ENCODE measurements around the gene IGF2R.
"Not testable (repeated sequence)": the region's sequence is repeated elsewhere in the genome, so short reads cannot be mapped to it uniquely, and the experiment has no call there.

Gene IGF2R

DNA sequence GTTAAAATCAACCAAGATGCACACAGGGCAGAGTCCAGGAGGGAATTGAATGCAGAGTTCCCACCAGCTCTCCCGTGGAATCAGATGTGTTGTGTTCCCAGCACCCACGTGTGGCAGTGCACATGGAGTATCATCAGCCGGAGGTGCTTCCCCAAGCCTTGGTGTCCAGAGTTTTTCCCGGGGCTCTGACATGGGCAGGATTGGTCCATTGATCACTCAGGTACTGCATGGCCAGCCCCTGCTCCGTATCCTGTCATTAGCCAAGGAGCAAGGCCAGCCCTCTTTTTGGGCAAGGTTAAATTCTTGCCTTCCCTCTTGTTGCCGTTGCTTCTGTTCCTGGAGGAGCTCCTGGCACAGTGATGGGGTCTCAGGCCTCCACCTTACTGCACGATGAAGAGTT lies 124.2 kb downstream of the IGF2R start:
- DNase-seq, result no peak

GRCh38 chr6:160093946-160094345 lies 125.1 kb downstream of the IGF2R start:
- DNase-seq, result no peak

GRCh38 chr6:160095146-160095845 lies 126.4 kb downstream of the IGF2R start:
- DNase-seq, result no peak

DNA sequence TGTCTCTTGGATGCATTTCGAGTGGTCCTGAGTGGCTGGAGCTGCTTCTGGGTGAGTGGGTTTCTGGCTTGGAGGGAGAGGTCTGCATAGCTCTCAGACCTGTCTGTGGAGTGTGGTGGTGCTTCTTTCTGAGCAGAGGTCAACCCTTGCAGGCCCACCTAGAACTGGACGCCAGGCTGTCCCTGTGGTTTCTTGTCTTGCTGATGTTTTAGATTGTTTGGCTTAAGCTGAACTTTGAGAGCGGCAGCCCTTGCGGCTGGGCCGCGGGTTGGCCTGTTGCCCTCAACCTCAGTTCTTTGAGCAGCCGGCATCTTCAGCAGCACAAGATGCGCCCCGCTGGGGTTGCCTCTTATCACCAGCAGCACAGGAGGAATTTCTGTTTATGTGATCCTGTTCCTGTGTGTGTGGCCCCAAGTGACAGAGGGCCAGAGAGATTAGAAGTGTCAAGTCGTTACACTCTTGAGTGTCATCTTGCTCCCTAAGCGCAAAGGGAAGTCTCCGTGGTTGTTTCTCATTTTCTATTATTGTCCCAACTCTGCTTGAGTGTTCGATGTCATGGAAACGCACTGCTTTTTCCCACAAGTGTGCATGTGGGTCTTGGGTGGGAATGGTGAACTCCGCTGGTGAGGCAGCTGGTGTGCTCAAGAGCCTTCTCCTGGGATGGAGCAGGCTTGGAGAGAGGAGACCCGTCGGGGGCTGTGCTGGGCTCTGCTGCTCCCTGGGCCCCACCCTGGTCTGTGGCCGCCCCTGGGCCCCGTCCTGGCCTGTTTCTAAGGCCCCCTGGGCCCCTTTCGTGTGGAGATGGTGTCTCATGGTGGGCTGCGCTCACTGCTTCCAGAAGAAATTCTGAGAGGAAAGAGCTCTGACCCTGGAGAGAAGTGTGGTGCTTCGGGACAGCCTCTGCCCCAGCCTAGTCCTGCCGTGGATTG lies 132.7 kb downstream of the IGF2R start:
- DNase-seq, result no peak

DNA sequence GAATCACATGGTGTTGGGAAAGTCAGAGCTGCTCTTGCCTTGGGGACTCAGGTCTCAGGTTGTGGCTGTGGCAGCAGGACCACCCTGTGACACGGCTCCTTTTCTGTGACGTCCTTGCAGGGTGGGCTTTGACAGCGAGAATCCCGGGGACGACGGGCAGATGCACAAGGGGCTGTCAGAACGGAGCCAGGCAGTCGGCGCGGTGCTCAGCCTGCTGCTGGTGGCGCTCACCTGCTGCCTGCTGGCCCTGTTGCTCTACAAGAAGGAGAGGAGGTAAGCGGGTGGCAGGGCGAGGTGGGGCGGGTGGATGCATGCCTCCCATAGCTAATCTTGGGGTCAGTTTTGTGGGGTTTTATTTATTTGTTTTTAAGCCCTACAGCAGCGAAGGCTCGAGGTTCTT lies 133.5 kb downstream of the IGF2R start:
- DNase-seq, result no peak

DNA sequence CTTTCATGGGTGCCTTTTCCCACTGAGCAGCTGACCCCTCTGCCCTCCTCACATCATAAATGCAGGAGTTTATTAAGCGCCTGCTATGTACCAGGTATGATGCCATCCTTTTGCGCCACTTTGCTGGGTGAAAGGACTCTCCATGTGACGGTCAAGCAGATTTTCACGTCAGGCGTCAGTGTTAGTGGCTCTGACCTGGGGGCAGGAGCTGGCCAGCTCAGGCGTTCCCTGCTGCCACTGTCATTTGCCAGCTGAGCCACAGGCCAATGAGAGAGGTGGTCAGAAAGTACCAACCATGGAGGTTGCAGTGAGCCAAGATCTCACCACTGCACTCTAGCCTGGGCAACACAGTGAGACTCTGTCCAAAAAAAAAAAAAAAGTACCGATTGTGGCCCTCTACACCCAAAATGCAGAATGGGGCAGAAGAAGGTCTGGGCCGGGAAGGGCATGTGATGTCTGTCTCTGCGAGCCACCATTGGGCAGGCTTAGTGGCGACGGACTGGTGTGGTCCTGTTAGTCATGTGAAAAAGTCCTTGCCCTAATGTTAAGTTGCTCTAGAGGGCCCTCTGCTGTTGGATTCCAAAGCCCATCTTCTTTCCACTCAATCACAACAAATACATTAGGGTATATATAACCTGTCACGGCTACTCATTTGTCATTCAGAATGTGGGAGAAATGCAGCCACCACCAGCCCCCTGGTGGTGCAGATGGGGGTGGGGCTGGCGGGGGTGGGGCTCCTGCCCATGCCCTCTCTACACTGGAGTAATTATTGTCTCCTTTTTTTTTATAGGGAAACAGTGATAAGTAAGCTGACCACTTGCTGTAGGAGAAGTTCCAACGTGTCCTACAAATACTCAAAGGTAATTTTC lies 134.3 kb downstream of the IGF2R start:
- no peak for DNase-seq

DNA sequence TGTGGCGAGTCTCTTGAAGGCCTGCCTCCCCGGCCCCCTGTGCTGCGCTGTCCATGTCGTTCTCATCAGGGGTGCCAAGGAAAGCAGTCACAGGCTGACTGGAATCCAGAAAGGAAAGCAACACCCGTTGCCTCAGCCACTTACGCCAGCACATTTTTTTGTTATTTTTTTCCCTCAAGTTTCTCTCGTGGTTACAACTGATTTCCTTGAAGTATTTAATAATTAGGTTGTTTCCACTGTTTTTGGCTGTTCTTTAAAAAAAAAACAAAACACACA lies 134.9 kb downstream of the IGF2R start:
- no peak for DNase-seq

DNA sequence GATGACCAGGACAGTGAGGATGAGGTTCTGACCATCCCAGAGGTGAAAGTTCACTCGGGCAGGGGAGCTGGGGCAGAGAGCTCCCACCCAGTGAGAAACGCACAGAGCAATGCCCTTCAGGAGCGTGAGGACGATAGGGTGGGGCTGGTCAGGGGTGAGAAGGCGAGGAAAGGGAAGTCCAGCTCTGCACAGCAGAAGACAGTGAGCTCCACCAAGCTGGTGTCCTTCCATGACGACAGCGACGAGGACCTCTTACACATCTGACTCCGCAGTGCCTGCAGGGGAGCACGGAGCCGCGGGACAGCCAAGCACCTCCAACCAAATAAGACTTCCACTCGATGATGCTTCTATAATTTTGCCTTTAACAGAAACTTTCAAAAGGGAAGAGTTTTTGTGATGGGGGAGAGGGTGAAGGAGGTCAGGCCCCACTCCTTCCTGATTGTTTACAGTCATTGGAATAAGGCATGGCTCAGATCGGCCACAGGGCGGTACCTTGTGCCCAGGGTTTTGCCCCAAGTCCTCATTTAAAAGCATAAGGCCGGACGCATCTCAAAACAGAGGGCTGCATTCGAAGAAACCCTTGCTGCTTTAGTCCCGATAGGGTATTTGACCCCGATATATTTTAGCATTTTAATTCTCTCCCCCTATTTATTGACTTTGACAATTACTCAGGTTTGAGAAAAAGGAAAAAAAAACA lies 136.1 kb downstream of the IGF2R start:
- no peak for DNase-seq

DNA sequence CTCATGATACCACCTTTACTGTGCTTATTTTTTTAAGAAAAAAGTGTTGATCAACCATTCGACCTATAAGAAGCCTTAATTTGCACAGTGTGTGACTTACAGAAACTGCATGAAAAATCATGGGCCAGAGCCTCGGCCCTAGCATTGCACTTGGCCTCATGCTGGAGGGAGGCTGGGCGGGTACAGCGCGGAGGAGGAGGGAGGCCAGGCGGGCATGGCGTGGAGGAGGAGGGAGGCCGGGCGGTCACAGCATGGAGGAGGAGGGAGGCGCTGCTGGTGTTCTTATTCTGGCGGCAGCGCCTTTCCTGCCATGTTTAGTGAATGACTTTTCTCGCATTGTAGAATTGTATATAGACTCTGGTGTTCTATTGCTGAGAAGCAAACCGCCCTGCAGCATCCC lies 137.1 kb downstream of the IGF2R start:
- no peak for DNase-seq

- DNase-seq, result no peak
These were observed 137.8 kb downstream of the IGF2R start for GRCh38 chr6:160106701-160107100.

DNA sequence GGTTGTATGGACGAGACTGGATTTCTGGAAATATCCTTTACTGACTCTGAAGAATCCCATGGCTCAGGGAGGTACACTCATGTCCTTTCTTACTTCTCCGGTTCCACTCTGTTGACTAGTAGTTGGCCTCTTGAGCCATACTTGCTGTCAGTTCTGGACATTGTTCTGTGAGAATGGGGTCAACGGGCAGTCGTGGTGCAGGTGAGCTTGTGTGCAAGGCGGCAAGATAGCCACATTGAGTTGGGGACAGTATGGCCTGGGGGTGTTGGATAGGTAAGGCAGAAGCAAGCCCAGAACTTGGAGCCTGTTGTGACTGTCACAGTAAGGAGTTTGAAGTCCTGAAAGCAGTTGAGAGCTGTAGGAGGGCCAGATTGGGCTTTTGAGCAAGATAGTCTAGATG lies 139.2 kb downstream of the IGF2R start:
- DNase-seq, result no peak

DNA sequence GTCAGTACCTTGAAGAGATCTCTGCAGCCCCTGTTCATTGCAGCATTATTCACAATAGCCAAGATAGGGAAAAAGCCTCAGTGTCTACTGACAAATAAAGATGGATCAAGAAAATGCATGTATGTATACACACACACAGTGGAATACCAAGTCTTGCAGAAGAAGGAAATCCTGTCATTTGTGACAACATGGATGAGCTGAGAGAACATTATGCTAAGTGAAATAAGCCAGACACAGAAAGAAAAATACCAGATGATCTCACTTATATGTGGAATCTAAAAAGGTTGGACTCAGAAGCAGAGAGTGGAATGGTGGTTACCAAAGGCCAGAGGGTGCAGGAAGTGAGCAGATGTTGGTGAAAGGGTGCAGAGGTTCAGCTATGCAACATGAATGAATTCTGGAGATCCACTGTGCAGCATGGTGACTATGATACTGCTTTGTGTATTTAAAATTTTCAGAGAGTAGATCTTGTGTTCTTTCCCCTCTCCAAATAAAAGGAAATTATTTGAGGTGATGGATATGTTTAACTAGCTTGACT lies 141.8 kb downstream of the IGF2R start:
- no peak for DNase-seq

GRCh38 chr6:160111806-160112205 lies 142.9 kb downstream of the IGF2R start:
- DNase-seq, result no peak

DNA sequence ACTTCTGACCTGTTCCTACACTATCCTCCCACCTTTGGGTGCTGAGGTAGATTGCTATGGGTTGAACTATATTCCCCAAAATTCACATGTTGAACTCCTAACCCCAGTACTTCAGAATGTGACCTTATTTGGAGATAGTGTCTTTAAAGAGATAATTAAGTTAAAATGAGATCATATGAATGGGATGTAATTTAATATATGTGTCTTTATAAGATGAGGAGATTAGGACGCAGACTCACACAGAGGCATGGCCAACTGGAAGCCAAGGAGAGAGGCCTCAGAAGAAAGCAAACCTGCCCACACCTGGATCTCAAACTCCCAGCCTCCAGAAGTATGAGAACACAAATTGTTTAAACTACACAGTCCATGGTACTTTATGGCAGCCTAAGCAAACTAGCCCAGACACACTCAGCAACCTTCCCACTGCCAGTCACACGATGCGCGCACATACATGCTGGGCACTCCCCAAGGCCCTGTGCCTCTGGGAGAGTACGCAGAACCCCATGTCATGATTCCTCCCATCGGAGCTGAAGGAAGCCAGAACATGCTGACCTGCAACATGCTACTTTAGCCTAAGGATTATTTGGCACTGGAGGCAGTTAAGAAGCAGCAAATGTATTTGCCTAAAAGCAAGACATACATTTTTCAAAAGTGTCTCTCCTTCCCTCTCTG lies 143.9 kb downstream of the IGF2R start:
- no peak for DNase-seq

DNA sequence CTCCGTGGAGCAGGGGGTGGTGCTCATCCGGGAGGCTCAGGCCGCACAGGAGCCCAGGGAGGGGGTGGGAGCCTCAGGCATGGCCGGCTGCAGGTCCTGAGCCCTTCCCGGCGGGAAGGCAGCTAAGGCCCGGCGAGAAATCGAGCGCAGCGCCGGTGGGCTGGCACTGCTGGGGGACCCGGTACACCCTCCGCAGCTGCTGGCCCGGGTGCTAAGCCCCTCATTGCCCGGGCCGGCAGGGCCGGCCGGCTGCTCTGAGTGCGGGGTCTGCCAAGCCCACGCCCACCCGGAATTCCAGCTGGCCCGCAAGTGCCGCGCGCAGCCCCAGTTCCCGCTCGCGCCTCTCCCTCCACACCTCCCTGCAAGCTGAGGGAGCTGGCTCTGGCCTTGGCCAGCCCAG lies 145.7 kb downstream of the IGF2R start:
- not testable (repeated sequence) for DNase-seq

GRCh38 chr6:160115421-160115820 lies 146.5 kb downstream of the IGF2R start:
- DNase-seq, result no peak

- no peak for DNase-seq
These were observed 147.5 kb downstream of the IGF2R start for GRCh38 chr6:160116411-160116810.

DNA sequence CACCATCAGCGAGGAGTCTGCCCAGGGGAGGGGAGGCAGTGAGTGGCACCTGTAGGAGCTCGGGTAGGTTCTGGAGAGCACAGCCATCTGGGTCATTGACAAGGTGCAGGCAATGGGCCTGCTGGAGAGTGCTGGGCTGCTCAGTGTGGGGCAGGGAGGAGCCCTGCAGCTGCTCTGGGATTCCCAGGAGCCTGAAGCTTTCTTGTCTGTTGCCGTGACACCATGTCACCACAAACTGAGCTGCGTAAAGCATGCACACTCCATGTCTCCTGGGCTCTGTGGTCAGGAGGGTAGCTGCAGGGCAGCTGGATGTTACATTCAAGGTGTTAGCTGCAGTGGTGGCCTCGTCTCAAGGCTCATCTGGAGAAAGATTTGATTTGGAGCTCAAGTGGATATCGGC lies 148.3 kb downstream of the IGF2R start:
- no peak for DNase-seq

DNA sequence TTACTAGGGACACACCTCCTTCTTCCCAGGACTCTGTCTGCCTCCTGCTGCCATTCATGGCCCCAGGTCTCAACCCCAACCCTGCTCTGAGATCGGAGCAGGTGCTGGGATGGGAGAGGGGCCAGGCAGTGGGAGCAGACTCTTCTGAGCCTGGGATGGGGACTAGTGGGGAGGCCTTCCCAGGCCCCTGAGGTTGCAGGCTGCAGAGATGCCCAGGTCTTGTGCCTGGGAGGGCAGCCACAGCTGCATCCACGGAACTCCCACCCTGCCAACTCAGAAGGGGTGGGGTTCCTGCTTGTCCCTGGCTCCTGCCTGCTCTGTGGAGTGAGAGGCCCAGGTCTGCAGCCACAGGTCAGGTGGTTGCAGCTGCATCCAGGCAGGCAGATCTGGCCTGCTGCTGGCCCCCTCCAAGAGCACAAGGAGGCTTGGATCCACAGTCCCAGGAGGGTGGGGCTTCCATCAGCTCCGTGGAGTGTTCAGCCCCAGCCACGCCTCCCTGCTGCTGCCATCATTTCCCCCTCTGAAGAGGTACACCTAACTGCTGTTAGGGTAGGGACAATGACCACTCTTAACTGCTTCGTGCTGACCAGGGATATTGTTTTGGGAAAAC lies 149.8 kb downstream of the IGF2R start:
- DNase-seq, result no peak

GRCh38 chr6:160120087-160120486 lies 151.2 kb downstream of the IGF2R start:
- DNase-seq, result no peak

Measured in hypothalamus (tissue), 51 donors.